Activated CD4-positive, alpha-beta T cell treated with anti-CD3 and anti-CD28 coated beads, Interleukin-2, amount 10 ng/mL, durations not matched to agents 24 days and 14 days (primary cell): Measurements from ENCODE around the gene PCP4. TPM values are rescaled to one million over a fixed set of nuclear protein-coding genes. Genes with fewer than 3 reads are reported as not detected.

ENCODE experiments used
- DNase-seq: peaks from one replicate; pipeline ENCODE4 v3.0.0; 2022
- H3K27ac Mint-ChIP-seq: one replicate; pipeline ENCODE4 v1.8.0; 2022; ENCODE audit warnings: mild to moderate bottlenecking, mixed read lengths
- H3K27me3 Mint-ChIP-seq: one replicate; pipeline ENCODE4 v1.8.0; 2022; ENCODE audit warnings: mixed read lengths
- H3K36me3 Mint-ChIP-seq: one replicate; pipeline ENCODE4 v1.8.0; 2022; ENCODE audit warnings: low read depth, mild to moderate bottlenecking, mixed read lengths
- H3K4me1 Mint-ChIP-seq: one replicate; pipeline ENCODE4 v1.8.0; 2021; ENCODE audit warnings: mixed read lengths
- H3K4me3 Mint-ChIP-seq: one replicate; pipeline ENCODE4 v1.8.0; 2022; ENCODE audit warnings: mild to moderate bottlenecking, moderate library complexity, mixed read lengths
- H3K9me3 Mint-ChIP-seq: one replicate; pipeline ENCODE4 v1.8.0; 2021; ENCODE audit warnings: mixed read lengths
- intact Hi-C: fragments of 100-400 bp; cut with micrococcal nuclease; formaldehyde crosslinking; loops from one replicate; pipeline ENCODE4 v1.15.1; 2023
- total RNA-seq: library from RNA; stranded (reverse); gene quantifications from 2 replicates; pipeline ENCODE4 v1.2.3, GENCODE V29; 2022

PCP4 gene
- total RNA-seq, 1 donor from 2014 or later = not detected

GRCh38 chr21:39851002-39851618 lies 16.1 kb upstream of the PCP4 start:
- Mint-ChIP-seq H3K27ac (no peak overlapping the region), H3K4me1 (no peaks in the 10 kb centered on the region), H3K36me3 (no peaks in the 10 kb centered on the region), H3K4me3 (no peak overlapping the region), H3K9me3 (peaks cover 3% of the 10 kb centered on the region), H3K27me3 (no peaks in the 10 kb centered on the region)
- intact Hi-C loops = no loop called here
- no peak for DNase-seq

- intact Hi-C loops = no loop called here
- H3K36me3 Mint-ChIP-seq = no peaks in the 10 kb centered on the region
- DNase-seq = no peak
- no peak overlapping the region for H3K4me3 Mint-ChIP-seq
- no peaks in the 10 kb centered on the region for H3K4me1 Mint-ChIP-seq
- H3K27me3 Mint-ChIP-seq = no peaks in the 10 kb centered on the region
- H3K9me3 Mint-ChIP-seq = peaks cover 3% of the 10 kb centered on the region
- H3K27ac Mint-ChIP-seq = no peak overlapping the region
These were observed 15.1 kb upstream of the PCP4 start for GRCh38 chr21:39852021-39852721.

GRCh38 chr21:39852726-39853500 lies 14.3 kb upstream of the PCP4 start:
- Mint-ChIP-seq H3K4me1 (no peaks in the 10 kb centered on the region), H3K36me3 (no peaks in the 10 kb centered on the region), H3K4me3 (no peak overlapping the region), H3K27ac (no peak overlapping the region), H3K9me3 (peaks cover 3% of the 10 kb centered on the region), H3K27me3 (no peaks in the 10 kb centered on the region)
- DNase-seq = no peak
- intact Hi-C loops = no loop called here

GRCh38 chr21:39854572-39854971 lies 12.7 kb upstream of the PCP4 start:
- intact Hi-C loops = no loop called here
- no peak overlapping the region for H3K27ac Mint-ChIP-seq
- H3K4me1 Mint-ChIP-seq = no peaks in the 10 kb centered on the region
- peaks cover 3% of the 10 kb centered on the region for H3K9me3 Mint-ChIP-seq
- no peak for DNase-seq
- H3K27me3 Mint-ChIP-seq = no peaks in the 10 kb centered on the region
- no peak overlapping the region for H3K4me3 Mint-ChIP-seq
- H3K36me3 Mint-ChIP-seq = no peaks in the 10 kb centered on the region

GRCh38 chr21:39855595-39855994 lies 11.6 kb upstream of the PCP4 start:
- no peaks in the 10 kb centered on the region for H3K36me3 Mint-ChIP-seq
- no peaks in the 10 kb centered on the region for H3K4me1 Mint-ChIP-seq
- H3K9me3 Mint-ChIP-seq = peaks cover 6% of the 10 kb centered on the region
- H3K4me3 Mint-ChIP-seq = no peak overlapping the region
- intact Hi-C loops = no loop called here
- no peak overlapping the region for H3K27ac Mint-ChIP-seq
- DNase-seq = no peak
- H3K27me3 Mint-ChIP-seq = no peaks in the 10 kb centered on the region

- H3K4me1 Mint-ChIP-seq = no peaks in the 10 kb centered on the region
- peaks cover 3% of the 10 kb centered on the region for H3K9me3 Mint-ChIP-seq
- no peak overlapping the region for H3K4me3 Mint-ChIP-seq
- no peak overlapping the region for H3K27ac Mint-ChIP-seq
- no peak for DNase-seq
- no peaks in the 10 kb centered on the region for H3K36me3 Mint-ChIP-seq
- H3K27me3 Mint-ChIP-seq = no peaks in the 10 kb centered on the region
- intact Hi-C loops = no loop called here
These were observed 6.6 kb upstream of the PCP4 start for GRCh38 chr21:39860600-39860999.

- Mint-ChIP-seq H3K4me3 (no peak overlapping the region), H3K36me3 (no peaks in the 10 kb centered on the region), H3K4me1 (peaks cover 2% of the 10 kb centered on the region), H3K27ac (no peak overlapping the region), H3K9me3 (peaks cover 3% of the 10 kb centered on the region), H3K27me3 (peaks cover 2% of the 10 kb centered on the region)
- intact Hi-C loops = no loop called here
- DNase-seq = no peak
These were observed 4.1 kb upstream of the PCP4 start for GRCh38 chr21:39863111-39863510.

GRCh38 chr21:39866093-39866492 lies 1.1 kb upstream of the PCP4 start:
- intact Hi-C loops = no loop called here
- no peaks in the 10 kb centered on the region for H3K36me3 Mint-ChIP-seq

GRCh38 chr21:39869141-39869818 lies 2.0 kb downstream of the PCP4 start:
- Mint-ChIP-seq H3K4me1 (peaks cover 2% of the 10 kb centered on the region), H3K4me3 (no peak overlapping the region), H3K36me3 (no peaks in the 10 kb centered on the region), H3K27ac (no peak overlapping the region), H3K27me3 (peaks cover 2% of the 10 kb centered on the region), H3K9me3 (no peaks in the 10 kb centered on the region)
- no peak for DNase-seq
- intact Hi-C loops = no loop called here

More at GRCh38 chr21:39866093-39866492, 1.1 kb upstream of the PCP4 start:
- Mint-ChIP-seq H3K27me3 (peaks cover 2% of the 10 kb centered on the region), H3K4me3 (no peak overlapping the region), H3K4me1 (peaks cover 2% of the 10 kb centered on the region), H3K27ac (no peak overlapping the region), H3K9me3 (no peaks in the 10 kb centered on the region)
- DNase-seq = no peak

- Mint-ChIP-seq H3K4me1 (no peaks in the 10 kb centered on the region), H3K36me3 (no peaks in the 10 kb centered on the region), H3K9me3 (no peaks in the 10 kb centered on the region), H3K27ac (no peak overlapping the region), H3K27me3 (no peaks in the 10 kb centered on the region), H3K4me3 (no peak overlapping the region)
- no peak for DNase-seq
- intact Hi-C loops = no loop called here
These were observed 6.4 kb downstream of the PCP4 start for GRCh38 chr21:39873687-39874086.

- H3K4me1 Mint-ChIP-seq = no peaks in the 10 kb centered on the region
- no peaks in the 10 kb centered on the region for H3K9me3 Mint-ChIP-seq
These were observed 7.0 kb downstream of the PCP4 start for GRCh38 chr21:39874206-39874605.

GRCh38 chr21:39874759-39875158 lies 7.5 kb downstream of the PCP4 start:
- Mint-ChIP-seq H3K27ac (no peak overlapping the region), H3K9me3 (no peaks in the 10 kb centered on the region), H3K4me1 (no peaks in the 10 kb centered on the region), H3K4me3 (no peak overlapping the region), H3K27me3 (no peaks in the 10 kb centered on the region), H3K36me3 (no peaks in the 10 kb centered on the region)
- intact Hi-C loops = no loop called here
- DNase-seq = no peak

More at GRCh38 chr21:39874206-39874605, 7.0 kb downstream of the PCP4 start:
- Mint-ChIP-seq H3K36me3 (no peaks in the 10 kb centered on the region), H3K27me3 (no peaks in the 10 kb centered on the region), H3K27ac (no peak overlapping the region), H3K4me3 (no peak overlapping the region)
- DNase-seq = no peak
- intact Hi-C loops = no loop called here

GRCh38 chr21:39881661-39882060 lies 14.4 kb downstream of the PCP4 start:
- no peaks in the 10 kb centered on the region for H3K36me3 Mint-ChIP-seq

More at GRCh38 chr21:39881661-39882060, 14.4 kb downstream of the PCP4 start:
- Mint-ChIP-seq H3K4me1 (no peaks in the 10 kb centered on the region), H3K27me3 (no peaks in the 10 kb centered on the region), H3K27ac (no peak overlapping the region), H3K4me3 (no peak overlapping the region), H3K9me3 (no peaks in the 10 kb centered on the region)
- intact Hi-C loops = no loop called here
- no peak for DNase-seq
